Neutrophil (primary cell): ENCODE measurements around the gene PRPF39.
A peak's percentile ranks its signal among the peaks of the same experiment; 100 is the strongest.

Experiments used
- H3K27ac ChIP-seq: fragments of 200-600 bp; sonication (generic); 2 replicates; pipeline ENCODE4 v1.5.1; 2016; ENCODE audit warnings: mild to moderate bottlenecking, moderate library complexity
- H3K27me3 ChIP-seq: fragments of 200-600 bp; sonication (generic); 2 replicates; pipeline ENCODE4 v1.6.0; 2016; ENCODE audit warnings: mild to moderate bottlenecking
- H3K36me3 ChIP-seq: fragments of 200-600 bp; sonication (generic); 2 replicates; pipeline ENCODE4 v1.5.1; 2017
- H3K4me1 ChIP-seq, 2 experiments: fragments of 200-600 bp in 1 of 2; sonication (generic) in 1 of 2; 1 replicate in 1 of 2; 2 replicates in 1 of 2; pipeline versions ENCODE4 v1.5.1 to v1.6.1; 2013 to 2016; ENCODE audit warnings: low read depth in 1 of 2, low read length in 1 of 2, mild to moderate bottlenecking in 1 of 2, moderate library complexity in 1 of 2; ENCODE audit not compliant: control insufficient read depth in 1 of 2, insufficient read depth in 1 of 2
- H3K4me3 ChIP-seq, 2 experiments: fragments of 200-600 bp in 1 of 2; sonication (generic) in 1 of 2; 1 replicate in 1 of 2; 2 replicates in 1 of 2; pipeline ENCODE4 v1.5.1; 2013 to 2016; ENCODE audit warnings: low read depth in 1 of 2, low read length in 1 of 2, mild to moderate bottlenecking in 1 of 2, moderate library complexity in 1 of 2
- H3K9me3 ChIP-seq: fragments of 200-600 bp; sonication (generic); 2 replicates; pipeline ENCODE4 v1.5.1; 2016
- CTCF ChIP-seq: fragments of 200-600 bp; sonication (generic); IDR thresholded peaks from 2 replicates; pipeline ENCODE4 v1.5.1; 2016; ENCODE audit warnings: antibody characterized with exemption

PRPF39 gene

GRCh38 chr14:45082420-45082819 is 1.5 kb upstream of the PRPF39 start:
- Histone ChIP-seq H3K27ac (no peak overlapping the region), H3K36me3 (no peaks in the 10 kb centered on the region), H3K27me3 (no peaks in the 10 kb centered on the region), H3K9me3 (no peaks in the 10 kb centered on the region), H3K4me3 (no peak overlapping the region), H3K4me1 (peaks cover 18% of the 10 kb centered on the region in 2 experiments)
- TF ChIP-seq CTCF, result no peak

GRCh38 chr14:45083617-45083975 is 320 bp upstream of the PRPF39 start:
- Histone ChIP-seq H3K4me3 (peak overlapping the region; percentile 82 to 87), H3K9me3 (no peaks in the 10 kb centered on the region), H3K36me3 (no peaks in the 10 kb centered on the region), H3K27ac (peak overlapping the region; percentile 72), H3K4me1 (peaks cover 18% of the 10 kb centered on the region in 2 experiments), H3K27me3 (no peaks in the 10 kb centered on the region)
- no peak for TF ChIP-seq CTCF

GRCh38 chr14:45084946-45085346 is 1.0 kb downstream of the PRPF39 start:
- H3K27me3 ChIP-seq, result no peaks in the 10 kb centered on the region
- H3K9me3 ChIP-seq, result no peaks in the 10 kb centered on the region
- no peak for TF ChIP-seq CTCF
- H3K27ac ChIP-seq, result peak overlapping the region; percentile 72
- H3K4me1 ChIP-seq, result peaks cover 18% of the 10 kb centered on the region in 2 experiments
- no peaks in the 10 kb centered on the region for H3K36me3 ChIP-seq
- H3K4me3 ChIP-seq, result peak overlapping the region; percentile 82 to 87

- no peaks in the 10 kb centered on the region for H3K9me3 ChIP-seq
- TF ChIP-seq CTCF, result no peak
- no peak overlapping the region for H3K4me3 ChIP-seq
- no peak overlapping the region for H3K27ac ChIP-seq
- H3K4me1 ChIP-seq, result peaks cover 4 to 12% of the 10 kb centered on the region in 2 experiments
- H3K27me3 ChIP-seq, result no peaks in the 10 kb centered on the region
- H3K36me3 ChIP-seq, result no peaks in the 10 kb centered on the region
Measured at GRCh38 chr14:45089813-45090212, 5.9 kb downstream of the PRPF39 start.

GRCh38 chr14:45091710-45092109 is 7.8 kb downstream of the PRPF39 start:
- H3K9me3 ChIP-seq, result no peaks in the 10 kb centered on the region
- H3K36me3 ChIP-seq, result peaks cover 10% of the 10 kb centered on the region
- H3K27me3 ChIP-seq, result no peaks in the 10 kb centered on the region
- H3K4me3 ChIP-seq, result no peak overlapping the region
- no peak for TF ChIP-seq CTCF
- peaks cover 0 to 7% of the 10 kb centered on the region in 2 experiments for H3K4me1 ChIP-seq
- H3K27ac ChIP-seq, result no peak overlapping the region

GRCh38 chr14:45094275-45094674 is 10.4 kb downstream of the PRPF39 start:
- Histone ChIP-seq H3K36me3 (peaks cover 22% of the 10 kb centered on the region), H3K27me3 (no peaks in the 10 kb centered on the region), H3K4me3 (no peak overlapping the region), H3K4me1 (peaks cover 0 to 7% of the 10 kb centered on the region in 2 experiments), H3K27ac (no peak overlapping the region), H3K9me3 (no peaks in the 10 kb centered on the region)
- no peak for TF ChIP-seq CTCF
